GM19467 (cell line): Measurements from ENCODE around the gene METTL8.
"Not testable (repeated sequence)": the region's sequence is repeated elsewhere in the genome, so short reads cannot be mapped to it uniquely, and the experiment has no call there.

ENCODE experiments used
- ATAC-seq: cut with Tn5 transposase; IDR thresholded peaks from one replicate; pipeline ENCODE4 v1.9.1; 2021; ENCODE audit warnings: mild to moderate bottlenecking, moderate library complexity; ENCODE audit not compliant: unreplicated experiment

Gene METTL8

GRCh38 chr2:171402906-171403580, 30.7 kb downstream of the METTL8 start:
- no peak for ATAC-seq

- ATAC-seq = no peak
Observed at GRCh38 chr2:171401947-171402346, 31.8 kb downstream of the METTL8 start.

GRCh38 chr2:171400395-171400794, 33.4 kb downstream of the METTL8 start:
- ATAC-seq = no peak

- no peak for ATAC-seq
Observed at GRCh38 chr2:171399292-171399691, 34.5 kb downstream of the METTL8 start.

GRCh38 chr2:171394164-171394740, 39.5 kb downstream of the METTL8 start:
- ATAC-seq = no peak

GRCh38 chr2:171393487-171393886, 40.3 kb downstream of the METTL8 start:
- ATAC-seq = no peak

- no peak for ATAC-seq
Observed at GRCh38 chr2:171391532-171391931, 42.3 kb downstream of the METTL8 start.

- ATAC-seq = no peak
Observed at GRCh38 chr2:171390941-171391516, 42.8 kb downstream of the METTL8 start.

- no peak for ATAC-seq
Observed at GRCh38 chr2:171389780-171390179, 44.0 kb downstream of the METTL8 start.

GRCh38 chr2:171389325-171389724, 44.5 kb downstream of the METTL8 start:
- ATAC-seq = no peak

GRCh38 chr2:171387052-171387451, 46.7 kb downstream of the METTL8 start:
- no peak for ATAC-seq

GRCh38 chr2:171386627-171387026, 47.2 kb downstream of the METTL8 start:
- no peak for ATAC-seq

- no peak for ATAC-seq
Observed at GRCh38 chr2:171383134-171383533, 50.7 kb downstream of the METTL8 start.

- not testable (repeated sequence) for ATAC-seq
Observed at GRCh38 chr2:171382175-171382574, 51.6 kb downstream of the METTL8 start.

- not testable (repeated sequence) for ATAC-seq
Observed at GRCh38 chr2:171377852-171378251, 55.9 kb downstream of the METTL8 start.

- ATAC-seq = no peak
Observed at GRCh38 chr2:171367692-171368091, 66.1 kb downstream of the METTL8 start.

GRCh38 chr2:171365778-171366177, 68.0 kb downstream of the METTL8 start:
- ATAC-seq = no peak

GRCh38 chr2:171365232-171365631, 68.6 kb downstream of the METTL8 start:
- no peak for ATAC-seq

- no peak for ATAC-seq
Observed at GRCh38 chr2:171362396-171362795, 71.4 kb downstream of the METTL8 start.

- ATAC-seq = no peak
Observed at GRCh38 chr2:171360905-171361304, 72.9 kb downstream of the METTL8 start.

GRCh38 chr2:171353746-171354145, 80.0 kb downstream of the METTL8 start:
- not testable (repeated sequence) for ATAC-seq

GRCh38 chr2:171348056-171348455, 85.7 kb downstream of the METTL8 start:
- no peak for ATAC-seq
